GM19328 (cell line): ENCODE data around the gene CENPP.

Source experiments
- ATAC-seq: cut with Tn5 transposase; IDR thresholded peaks from one replicate; pipeline ENCODE4 v1.9.1; 2021; ENCODE audit warnings: mild to moderate bottlenecking, moderate library complexity; ENCODE audit not compliant: unreplicated experiment

CENPP gene

DNA sequence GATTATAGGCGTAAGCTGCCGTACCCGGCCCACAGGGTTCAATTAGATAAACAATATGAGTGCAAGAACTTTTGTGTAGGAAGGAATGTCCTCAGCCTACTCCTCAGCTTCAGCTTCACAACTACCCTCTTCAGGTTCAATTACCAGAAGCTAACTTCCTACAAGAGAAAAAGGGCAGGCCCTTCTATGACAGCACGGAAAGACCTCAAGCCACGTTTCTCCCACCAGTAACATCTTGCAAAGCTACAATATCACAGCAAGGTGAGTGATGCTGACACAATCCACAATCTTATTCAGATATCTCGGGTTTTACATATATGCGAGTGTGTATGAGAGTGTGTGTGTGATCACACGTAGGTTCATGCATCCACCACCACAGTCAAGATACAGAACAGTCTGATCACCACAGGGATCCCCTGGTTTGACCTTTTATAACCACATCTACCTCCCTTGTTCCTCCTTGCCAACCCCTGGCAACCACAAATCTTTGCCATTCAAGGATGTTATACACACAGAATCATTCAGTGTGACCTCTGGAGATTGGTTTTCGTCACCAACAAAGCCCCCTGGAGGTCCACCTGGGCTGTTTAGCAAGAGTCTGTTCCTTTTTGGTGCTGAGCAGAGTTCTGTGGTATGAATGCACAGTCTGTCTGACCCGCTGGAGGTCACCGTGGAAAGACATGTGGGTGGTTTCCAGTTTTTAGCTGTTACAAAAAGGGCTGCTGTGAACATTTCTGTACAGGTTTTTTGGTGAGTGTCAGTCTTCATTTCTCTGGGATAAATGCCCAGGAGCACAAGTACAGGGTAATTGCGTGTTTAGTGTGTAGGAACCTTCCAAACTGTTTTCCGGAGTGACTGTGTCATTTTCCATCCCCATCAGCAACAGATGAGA, 305.9 kb downstream of the CENPP start:
- ATAC-seq = no peak

DNA sequence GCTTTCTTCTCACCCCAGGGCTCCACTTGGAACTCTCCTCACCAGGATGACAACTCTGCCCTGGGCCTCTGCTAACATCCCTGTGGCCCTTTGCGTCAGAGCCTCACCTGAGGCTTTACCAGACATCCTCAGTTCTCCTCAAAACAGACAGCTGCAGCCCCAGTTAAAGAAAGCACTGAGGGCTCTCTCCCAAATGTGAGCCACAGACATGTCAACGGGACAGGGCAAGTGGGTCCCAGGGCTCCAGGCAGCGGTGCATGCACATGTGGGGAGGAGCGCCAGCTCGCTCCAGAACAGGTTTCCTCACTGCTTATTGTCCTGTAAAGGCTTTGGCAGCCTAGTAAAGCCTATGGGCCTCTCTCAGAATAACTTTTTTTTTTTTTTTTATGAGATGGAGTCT, 306.9 kb downstream of the CENPP start:
- no peak for ATAC-seq

DNA sequence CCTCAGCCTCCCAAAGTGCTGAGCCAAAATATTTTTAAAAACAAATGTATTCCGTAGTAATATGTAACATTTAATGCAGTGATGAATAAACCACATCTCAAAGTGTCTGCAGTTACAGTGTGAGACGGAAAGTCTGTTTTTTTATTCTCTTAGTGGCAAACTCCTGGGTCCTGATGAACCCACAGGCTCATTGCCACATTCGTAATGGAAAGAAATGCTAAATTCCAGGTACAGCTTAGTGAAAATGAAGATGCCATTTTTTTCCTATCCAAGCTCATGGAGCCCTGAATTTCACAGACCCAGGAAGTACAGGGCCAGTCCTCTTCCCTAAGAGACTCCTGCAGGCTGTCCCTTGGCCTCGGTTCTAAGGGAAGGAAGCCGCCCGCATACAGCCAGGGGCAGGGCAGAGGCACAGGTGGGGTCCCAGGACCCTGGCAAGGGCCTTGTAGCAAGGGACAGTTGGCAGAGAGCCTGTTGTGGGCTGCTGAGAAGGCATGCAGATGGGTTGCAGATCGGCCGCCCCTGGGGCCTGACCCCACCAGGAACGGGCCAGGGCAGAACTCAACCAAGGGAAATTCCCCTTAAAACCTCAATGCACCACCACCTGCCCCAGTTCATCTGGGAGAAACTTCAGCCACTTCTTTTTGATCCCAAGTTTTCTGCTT, 308.0 kb downstream of the CENPP start:
- ATAC-seq = no peak

DNA sequence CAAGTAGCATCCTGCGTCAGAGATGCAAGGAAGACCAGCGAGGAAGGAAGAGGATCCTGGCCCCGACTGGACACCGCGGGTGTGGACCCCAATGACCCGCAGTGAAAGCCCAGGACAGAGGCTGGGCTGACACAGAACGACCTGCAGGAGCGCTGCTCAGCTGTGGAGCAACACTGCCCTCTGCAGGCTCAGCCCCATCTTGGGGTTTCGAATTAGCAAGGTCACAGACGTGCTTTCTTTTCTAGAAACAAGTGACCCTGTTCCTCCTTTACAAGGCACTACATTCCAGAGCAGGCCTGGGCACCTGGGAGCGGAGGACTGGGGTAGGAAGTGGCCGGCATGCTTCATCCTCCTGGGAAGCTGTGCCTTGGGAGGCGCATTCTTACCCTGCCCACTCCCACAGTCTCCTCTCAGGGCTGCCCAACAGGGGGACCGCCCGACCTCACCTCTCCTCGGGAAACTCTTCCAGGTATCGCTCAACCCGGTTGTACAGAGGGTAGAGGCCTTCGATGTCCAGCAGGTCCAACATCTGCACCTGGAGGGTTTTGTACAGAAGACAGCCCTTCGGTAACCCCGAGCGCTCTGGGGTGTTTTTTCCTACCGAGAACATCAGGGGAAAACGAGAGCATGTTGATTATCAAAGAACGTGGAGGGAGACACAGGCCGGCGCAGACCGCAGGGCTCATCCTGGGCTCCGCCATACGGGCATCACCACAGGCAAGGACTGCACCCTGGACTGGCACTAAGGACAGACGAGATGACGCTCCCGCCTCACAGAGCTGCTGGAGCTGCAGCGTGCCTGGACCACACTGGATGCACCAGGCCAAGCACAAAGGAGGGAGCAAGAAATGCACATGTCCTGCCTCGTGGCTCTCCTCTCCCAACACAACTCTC, 309.2 kb downstream of the CENPP start:
- ATAC-seq = no peak

DNA sequence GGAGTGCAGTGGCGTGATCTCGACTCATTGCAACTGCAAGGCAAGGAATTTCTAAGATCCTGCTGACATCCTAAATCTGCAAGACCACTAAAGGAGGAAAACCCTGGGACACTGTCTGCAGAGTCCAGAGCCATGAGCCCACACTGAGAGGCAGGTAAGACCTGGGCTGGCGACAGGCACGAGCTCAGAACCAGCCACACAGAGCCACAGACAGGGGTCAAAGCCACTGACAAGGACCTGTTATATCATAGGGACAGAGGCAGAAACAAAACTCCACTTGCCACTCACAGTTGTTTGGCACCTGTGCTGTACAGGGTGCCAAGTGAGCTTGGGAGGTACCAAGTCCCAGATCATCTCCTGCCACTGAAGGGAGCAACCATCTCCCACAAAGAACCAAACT, 310.0 kb downstream of the CENPP start:
- no peak for ATAC-seq

DNA sequence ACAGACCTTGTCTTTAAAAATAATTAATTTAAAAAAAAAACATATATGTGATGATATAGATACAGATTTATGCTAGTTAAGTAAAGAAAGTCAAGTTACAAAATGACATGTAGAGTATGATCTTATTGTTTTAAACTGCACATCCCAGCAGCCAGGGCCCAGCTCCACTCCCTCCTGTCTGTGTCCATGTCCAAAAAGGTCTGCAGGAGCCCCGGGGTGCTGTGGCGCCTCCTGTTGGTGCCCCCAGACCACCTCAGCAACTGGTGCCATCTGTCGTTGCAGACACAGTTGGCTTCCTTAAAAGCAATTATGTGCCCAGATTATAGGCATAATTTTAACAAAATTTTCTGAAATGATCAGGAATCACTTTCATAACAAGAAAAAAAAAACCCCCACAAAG, 310.9 kb downstream of the CENPP start:
- ATAC-seq = no peak

DNA sequence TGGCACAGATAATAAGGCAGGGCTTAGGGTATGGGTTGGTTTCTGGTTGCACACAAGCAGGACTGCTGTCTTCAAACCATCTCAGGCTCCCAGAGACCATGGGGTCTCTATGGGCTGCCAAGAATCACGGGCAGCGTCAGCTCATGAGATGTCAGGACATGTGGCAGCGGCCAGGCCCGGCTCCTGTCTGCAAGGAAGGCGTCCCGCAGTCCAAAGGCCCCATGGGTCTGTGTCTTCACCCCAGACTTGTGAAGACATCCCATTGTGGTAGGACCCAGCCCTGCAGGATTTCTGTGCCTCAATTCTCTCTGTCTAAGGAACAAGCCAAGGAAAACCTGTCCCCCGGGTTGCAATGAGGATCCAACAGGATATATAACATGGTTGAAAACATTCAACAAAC, 311.6 kb downstream of the CENPP start:
- ATAC-seq = no peak

DNA sequence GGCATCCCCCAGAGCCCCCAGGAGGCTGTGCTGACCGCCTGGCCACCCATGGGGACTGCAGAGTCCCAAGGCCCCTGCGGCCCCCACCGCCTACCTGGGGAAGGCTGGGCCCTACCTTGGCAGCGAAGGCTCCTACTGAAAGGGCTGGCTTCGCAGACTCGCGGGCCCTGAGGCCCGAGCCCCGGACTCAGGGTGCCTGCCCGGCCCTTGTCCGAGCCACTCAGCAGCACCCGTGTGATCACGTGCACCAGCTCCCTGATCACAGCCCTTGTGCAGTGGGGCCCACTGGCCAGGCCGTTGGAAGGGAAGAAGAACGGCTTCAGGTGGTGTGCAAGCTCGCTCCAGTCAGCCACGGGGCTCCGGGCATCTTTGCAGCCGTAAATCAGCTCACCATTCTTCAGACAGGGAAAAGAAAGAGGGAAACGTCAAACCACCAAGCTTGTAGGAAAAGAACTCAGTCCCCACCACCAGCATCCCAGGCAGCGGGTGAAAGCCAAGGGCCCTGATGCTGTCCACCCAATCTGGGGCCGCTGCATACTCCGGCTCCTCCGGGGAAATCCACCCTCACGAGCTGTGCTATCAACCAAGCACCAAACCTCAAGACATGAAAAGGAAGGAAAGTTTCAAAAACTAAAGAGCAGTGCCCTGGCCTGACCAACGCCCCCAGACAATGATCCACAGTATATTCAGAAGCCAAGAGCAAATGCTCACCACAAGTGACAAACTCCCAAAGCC, 312.3 kb downstream of the CENPP start:
- ATAC-seq = no peak

DNA sequence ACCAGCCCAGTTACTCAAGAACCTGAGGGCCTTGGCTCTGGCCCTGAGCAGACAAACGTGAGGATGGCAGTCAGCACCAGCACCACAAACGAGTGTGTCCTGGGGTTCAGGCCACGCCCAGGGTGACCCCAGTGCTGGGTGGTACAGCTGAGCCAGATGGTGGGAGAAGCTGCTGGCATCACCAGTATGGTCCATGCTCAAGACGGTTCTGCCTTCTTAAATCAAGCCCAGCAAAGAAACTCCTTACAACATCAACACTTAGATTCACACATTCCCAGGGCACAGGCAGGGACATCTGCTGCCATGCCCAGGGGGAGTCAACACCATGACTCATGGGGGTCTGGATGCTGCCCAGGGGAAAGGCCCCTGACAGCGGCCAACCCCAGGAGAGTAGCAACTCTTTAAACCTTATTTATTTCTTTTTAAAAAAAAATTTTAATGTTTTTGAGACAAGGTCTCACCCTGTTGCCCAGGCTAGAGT, 312.9 kb downstream of the CENPP start:
- no peak for ATAC-seq

DNA sequence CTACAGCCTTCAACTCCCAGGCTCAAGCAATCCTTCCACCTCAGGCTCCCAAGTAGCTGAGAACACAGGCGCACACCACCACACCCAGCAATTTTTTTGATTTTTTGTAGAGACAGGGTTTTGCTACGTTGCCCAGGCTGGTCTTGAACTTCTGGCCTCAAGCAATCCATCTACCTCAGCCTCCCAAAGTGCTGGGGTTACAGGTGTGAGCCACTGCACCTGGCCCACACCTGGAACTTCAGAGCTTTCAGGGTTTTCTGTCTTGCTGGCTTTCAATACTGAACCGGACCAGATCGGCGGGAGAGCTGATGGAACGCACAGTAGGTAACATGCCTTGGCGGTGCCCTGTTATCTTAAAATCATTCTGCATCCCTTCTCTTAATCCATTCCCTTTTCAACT, 313.4 kb downstream of the CENPP start:
- ATAC-seq = no peak

DNA sequence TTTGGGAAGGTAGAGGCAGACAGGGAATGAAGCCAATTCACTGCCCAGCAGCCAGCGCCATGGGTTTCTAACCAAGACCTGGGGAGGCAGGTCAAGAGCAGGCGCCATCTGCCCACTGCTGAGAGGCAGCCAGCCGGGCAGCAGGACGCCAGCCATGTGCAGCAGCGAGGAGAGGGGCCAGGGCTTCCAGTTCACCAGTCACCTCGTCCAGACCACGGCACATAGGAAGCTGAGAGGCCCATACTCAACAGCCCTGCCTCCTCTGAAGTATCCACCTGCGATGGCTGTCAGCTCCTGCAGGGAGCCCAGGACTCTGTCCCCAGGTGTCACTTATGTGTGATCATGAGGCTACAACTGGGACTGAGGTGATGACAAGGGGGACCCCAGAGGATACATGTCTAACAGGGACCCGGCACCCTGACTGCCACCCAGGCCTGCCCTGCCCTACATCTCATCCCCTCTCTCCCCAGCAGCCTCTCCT, 314.1 kb downstream of the CENPP start:
- no peak for ATAC-seq

DNA sequence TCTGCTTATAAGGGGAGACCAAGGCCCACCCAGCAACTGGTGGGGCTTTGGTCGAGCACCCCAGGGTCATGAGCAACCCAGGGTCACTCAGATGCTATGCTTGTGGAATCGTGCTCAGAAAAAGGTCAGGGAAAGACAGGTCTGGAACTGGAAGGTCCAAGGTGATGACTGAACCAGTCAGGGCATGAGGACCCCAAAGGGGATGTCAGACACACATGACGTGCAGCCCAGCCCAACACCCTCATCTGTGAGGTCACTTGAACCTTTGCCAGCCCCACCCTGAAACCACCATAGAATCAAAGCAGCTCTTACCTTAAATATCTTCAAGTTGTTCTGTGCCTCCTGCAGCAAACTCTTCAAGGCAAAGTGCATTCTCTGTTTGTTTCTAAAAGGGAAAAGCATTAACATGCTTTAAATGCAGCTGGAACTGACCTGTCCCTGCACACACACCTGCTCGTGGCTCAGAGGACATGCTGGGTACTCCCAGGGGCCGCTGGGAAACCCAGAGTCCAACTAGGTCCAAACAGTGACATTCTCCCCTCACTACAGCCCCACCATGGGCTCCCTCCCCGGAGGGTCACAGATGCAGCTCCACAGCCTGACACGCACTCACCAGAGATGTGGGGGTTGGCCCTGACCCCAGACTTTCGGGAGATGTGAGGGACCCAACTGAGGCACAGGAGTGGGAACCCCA, 314.8 kb downstream of the CENPP start:
- no peak for ATAC-seq

DNA sequence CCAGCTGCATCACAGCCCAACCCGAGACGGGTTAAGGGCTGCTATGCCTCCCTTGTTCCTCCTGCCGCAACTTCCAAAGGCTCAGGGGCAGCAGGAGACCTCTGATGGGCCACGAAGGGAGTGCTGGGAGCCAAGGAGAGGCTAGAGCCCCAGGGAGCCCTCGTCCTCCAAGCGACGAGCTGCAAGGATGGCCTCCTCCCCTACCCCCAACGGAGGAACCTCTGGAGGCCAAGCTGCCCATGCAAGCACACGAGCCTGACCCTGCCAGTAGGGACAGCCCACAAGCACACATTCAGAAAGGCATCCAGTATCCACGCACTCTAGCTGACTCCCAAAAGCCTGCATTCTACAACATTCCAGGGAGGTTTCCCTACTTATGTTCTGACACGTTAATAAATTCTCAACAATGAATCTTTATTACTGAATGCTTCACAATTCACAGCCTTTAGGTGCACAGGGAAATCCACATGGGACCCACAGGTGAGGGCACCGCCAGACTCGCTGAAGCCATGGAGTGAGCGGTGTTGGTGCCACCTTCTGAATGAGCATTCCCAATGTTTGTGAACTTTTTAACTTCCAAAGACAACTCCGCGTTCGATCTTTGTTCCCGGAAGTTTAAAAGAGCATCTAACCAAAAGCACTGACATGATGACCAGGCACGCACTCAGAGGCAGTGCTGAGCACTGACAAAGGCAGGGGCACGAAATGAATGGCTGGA, 315.5 kb downstream of the CENPP start:
- no peak for ATAC-seq

DNA sequence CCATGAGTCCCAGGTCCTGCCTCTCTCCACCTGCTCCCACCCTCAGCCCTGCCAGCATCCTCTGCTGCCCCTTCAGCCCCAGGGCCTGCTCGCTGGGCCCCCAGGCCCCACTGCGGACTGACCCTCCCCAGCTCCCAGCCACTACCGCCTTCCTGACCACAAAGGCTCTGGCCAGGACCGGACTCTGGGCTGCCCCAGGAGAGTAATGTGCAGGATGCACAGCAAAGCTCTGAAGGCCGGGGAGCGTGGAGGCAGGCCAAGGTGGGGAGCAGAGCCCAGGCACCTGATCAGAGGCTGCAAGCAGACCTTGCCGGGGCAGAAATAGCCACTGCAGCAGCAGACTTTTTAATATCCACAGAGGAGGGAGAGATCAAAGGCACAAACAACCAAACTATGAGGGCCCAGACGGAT, 316.3 kb downstream of the CENPP start:
- ATAC-seq = no peak

DNA sequence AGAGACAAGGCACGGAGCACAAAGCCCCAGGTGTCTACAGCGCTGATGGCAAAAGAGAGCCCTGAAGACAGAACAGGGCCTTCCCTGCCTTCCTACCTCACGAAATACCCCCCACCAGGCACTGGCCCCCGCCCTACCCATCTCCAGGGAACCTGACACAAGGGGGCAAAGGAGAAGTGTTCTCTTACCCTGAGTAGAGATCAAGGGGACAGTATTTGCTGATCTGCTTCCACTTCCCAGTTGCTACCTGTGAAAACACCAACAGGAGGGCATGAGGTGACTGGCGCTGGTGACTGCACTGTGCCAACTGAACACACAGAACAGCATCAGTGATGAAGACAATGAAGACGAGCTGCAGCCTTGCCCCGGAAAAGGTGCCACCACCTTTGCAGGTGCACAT, 316.8 kb downstream of the CENPP start:
- ATAC-seq = no peak

DNA sequence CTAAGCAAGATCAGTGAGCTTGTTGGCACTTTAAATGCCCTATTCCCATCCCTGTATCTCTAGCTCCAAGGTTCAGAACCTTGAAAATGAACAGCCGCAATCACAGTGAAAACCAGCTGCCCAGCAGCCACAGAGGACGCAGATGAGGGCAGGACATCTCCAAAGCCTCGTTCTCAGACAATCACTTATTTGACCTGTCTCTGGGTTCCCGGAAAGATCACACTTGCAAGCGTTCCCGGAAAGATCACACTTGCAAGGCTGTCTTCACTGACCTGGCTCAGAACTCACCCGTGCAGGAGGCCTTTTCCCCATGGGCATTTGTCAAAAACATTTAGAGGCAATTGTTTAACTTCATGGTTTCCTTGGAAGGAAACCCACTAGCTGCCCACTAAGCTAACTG, 318.5 kb downstream of the CENPP start:
- ATAC-seq = no peak

DNA sequence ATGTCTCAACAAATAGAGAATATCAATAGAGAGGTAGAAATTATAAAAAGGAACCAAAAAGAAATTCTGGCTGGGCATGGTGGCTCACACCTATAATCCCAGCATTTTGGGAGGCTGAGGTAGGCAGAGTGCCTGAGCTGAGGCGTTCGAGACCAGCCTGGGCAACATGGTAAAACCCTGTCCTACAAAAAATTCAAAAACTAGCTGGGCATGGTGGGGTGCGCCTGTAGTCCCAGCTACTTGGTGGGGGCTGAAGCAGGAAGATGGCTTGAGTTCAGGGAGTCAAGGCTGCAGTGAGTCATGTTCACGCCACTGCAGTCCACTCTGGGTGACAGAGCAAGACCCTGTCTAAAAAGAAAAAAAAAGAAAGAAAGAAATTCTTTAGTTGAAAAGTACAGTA, 319.3 kb downstream of the CENPP start:
- no peak for ATAC-seq

DNA sequence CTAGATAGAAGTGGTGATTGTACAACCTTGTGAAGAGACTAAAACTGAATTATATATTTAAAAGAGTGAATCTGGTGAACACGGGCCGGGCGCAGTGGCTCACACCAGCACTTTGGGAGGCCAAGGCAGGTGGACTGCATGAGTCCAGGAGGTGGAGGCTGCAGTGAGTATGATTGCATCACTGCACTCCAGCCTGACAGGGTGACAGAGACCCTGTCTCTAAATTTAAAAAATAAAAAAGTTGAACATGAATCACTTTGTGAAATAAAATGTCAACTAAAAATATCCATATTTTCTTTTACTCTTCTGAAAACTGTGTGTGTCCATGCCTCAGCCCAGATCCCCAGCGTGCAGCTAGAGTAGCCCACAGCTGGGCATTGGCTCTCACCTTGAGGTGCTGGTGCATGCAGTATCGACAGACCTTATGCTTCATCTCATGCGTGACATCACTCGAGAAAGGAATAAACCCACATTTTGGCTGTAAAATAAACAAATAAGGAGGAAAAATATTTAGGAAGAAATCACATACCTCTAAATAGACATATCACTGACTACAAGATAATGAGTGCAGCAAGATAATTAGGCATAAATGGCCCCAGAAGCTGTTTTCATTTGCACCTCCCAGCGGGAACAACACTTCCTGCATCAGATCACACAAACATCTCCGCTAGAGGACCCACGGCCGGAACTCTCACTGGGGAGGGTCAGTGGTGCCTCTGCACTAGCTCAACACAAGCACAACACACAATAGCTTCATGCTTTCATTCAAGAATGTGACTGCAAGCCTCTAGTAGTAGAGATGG, 322.1 kb downstream of the CENPP start:
- ATAC-seq = no peak
